Bronchial epithelial cell (primary cell): ENCODE data around the gene LRRC58. TPM values are rescaled to one million over a fixed set of nuclear protein-coding genes. Genes with fewer than 3 reads are reported as not detected.

Experiments
- DNase-seq: peaks from one replicate; pipeline ENCODE4 v3.0.0-alpha.2; 2010; ENCODE audit warnings: low read depth
- FAIRE-seq: peaks from 2 replicates; lab custom pipeline; 2011; peaks lifted over from hg19 to GRCh38; lab: Jason Lieb, UNC
- H3K27me3 ChIP-seq: 2 replicates; pipeline ENCODE4 v1.5.1; 2011; ENCODE audit warnings: low read length; ENCODE audit not compliant: control insufficient read depth, insufficient read depth
- H3K36me3 ChIP-seq: 2 replicates; pipeline ENCODE4 v1.5.1; 2011; ENCODE audit warnings: low read length; ENCODE audit not compliant: control insufficient read depth, insufficient read depth
- H3K4me3 ChIP-seq: 2 replicates; pipeline ENCODE4 v1.5.1; 2011; ENCODE audit warnings: mild to moderate bottlenecking, low read depth, low read length, control low read depth
- total RNA-seq: library from RNA; depleted of rRNA; stranded (reverse); fragments of >200 nt; gene quantifications from 2 replicates; pipeline ENCODE4 v1.2.1, GENCODE V29; 2014
- TF ChIP-seq, protein P1 (sequence below): IDR thresholded peaks from 2 replicates; pipeline ENCODE4 v1.5.1; 2011; ENCODE audit warnings: mild to moderate bottlenecking, moderate library complexity, low read length, control low read depth, inconsistent platforms; ENCODE audit not compliant: insufficient read depth, severe bottlenecking

LRRC58 gene
- total RNA-seq, 1 donor from 2014 or later: 21.3 TPM

DNA sequence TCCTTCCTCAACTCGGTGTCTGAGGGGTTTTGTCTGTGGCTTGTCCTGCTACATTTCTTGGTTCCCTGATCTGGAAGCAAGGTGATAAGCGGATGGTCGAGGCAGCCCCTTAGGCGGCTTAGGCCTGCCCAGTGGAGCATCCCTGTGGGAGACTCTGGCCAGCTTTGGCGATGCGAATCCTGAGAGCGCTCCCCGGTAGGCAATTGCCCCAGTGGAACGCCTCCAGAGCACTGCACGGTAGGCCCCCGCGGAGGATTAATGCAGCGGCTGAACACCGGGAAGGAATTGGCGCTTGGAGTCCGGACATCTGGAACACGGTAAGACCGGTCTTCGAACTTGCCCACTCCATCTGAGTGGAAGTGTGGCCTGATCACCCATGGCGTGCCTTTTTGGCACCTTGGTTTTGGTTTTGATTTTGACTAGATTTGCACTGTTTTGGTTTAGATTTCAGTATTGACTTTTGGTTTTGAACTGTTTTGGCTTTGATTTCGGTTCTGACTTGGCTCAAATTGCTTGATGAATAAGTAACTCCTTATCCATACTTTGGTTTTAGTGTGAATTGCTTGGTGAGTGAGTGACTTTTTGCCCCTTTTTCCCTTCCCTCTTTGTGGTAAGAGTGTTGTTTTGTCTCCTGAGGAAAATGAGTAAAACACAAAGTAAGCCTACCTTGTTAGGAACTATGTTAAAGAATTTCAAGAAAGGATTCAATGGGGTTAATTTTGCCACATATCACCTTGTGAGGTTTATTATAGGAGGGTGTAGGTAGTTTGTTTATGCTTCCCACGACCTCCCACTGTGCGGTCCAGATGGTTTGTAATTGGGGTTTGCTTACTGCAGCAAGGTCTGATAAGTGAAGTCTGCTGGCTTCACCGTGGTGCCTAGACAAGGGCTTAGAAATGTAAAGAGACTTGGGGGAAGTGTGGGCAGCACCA, 37.0 kb downstream of the LRRC58 start:
- H3K27me3 ChIP-seq: no peaks in the 10 kb centered on the region
- no peaks in the 10 kb centered on the region for H3K36me3 ChIP-seq
- FAIRE-seq (no peak), DNase-seq (no peak)
- TF ChIP-seq, protein P1, sequence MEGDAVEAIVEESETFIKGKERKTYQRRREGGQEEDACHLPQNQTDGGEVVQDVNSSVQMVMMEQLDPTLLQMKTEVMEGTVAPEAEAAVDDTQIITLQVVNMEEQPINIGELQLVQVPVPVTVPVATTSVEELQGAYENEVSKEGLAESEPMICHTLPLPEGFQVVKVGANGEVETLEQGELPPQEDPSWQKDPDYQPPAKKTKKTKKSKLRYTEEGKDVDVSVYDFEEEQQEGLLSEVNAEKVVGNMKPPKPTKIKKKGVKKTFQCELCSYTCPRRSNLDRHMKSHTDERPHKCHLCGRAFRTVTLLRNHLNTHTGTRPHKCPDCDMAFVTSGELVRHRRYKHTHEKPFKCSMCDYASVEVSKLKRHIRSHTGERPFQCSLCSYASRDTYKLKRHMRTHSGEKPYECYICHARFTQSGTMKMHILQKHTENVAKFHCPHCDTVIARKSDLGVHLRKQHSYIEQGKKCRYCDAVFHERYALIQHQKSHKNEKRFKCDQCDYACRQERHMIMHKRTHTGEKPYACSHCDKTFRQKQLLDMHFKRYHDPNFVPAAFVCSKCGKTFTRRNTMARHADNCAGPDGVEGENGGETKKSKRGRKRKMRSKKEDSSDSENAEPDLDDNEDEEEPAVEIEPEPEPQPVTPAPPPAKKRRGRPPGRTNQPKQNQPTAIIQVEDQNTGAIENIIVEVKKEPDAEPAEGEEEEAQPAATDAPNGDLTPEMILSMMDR: no peak
- no peak overlapping the region for H3K4me3 ChIP-seq

DNA sequence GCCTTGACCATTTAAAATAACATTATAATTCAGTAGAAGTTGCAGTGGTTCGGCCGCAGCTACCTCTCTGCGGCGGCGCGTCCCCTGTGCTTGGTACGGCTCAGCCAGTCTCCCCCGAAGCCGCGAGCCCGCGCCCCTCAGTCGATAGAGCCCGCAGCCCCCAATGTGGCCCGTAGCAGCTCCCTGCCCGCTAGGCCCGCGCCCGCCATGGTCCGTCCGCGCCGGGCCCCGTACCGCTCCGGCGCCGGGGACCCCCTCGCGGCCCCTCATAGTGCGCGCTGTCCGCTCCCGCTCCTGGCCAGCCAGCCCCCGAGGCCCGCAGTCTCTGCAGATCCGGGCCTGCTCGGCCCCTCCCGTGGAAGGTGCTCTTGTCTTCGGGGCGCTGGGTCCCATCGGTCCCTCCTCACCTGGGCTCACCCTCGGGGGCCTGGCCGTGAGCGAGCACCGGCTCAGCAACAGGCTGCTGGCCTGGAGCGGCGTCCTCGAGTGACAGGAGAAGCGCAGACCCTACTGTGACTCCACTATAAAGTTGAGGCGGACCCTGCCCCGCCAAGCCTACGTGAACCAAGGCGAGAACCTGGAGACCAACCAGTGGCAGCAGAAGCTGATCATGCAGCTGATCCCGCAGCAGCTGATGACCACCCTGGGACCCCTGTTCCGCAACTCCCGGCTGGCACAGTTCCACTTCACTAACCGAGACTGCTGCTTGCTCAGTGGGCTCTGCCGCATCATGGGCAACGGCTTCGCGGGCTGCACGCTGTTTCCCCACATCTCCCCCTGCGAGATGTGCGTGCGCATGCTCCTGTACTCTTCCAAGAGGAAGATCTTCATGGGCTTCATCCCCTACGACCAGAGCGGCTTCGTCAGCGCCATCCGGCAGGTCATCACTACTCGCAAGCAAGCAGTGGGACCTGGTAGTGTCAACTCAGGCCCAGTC, 42.4 kb downstream of the LRRC58 start:
- H3K36me3 ChIP-seq: no peaks in the 10 kb centered on the region
- FAIRE-seq: no peak
- no peak overlapping the region for H3K4me3 ChIP-seq
- DNase-seq: no peak
- TF ChIP-seq, protein P1: no peak
- no peaks in the 10 kb centered on the region for H3K27me3 ChIP-seq

DNA sequence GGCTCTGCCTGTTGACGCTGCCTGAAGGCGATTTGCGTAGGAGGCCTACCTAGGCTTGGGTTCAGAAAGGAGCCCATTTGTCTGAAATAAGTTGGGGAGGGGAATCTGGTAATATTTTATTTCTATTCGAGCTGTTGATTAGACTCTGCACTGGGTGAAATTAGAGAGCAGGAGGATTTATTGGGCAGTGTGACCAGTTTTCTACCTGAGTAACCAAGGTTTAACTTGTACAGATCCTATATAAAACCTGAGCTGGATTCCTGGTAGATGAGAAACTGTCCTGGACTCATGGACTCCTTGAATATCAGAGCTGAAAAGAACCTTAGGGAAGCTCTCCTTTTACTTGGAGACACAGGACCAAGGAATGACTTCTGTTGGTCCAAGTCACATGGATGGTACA, 44.5 kb downstream of the LRRC58 start:
- Histone ChIP-seq H3K36me3 (no peaks in the 10 kb centered on the region), H3K4me3 (no peak overlapping the region), H3K27me3 (no peaks in the 10 kb centered on the region)
- FAIRE-seq: no peak
- DNase-seq: no peak
- TF ChIP-seq, protein P1: no peak

DNA sequence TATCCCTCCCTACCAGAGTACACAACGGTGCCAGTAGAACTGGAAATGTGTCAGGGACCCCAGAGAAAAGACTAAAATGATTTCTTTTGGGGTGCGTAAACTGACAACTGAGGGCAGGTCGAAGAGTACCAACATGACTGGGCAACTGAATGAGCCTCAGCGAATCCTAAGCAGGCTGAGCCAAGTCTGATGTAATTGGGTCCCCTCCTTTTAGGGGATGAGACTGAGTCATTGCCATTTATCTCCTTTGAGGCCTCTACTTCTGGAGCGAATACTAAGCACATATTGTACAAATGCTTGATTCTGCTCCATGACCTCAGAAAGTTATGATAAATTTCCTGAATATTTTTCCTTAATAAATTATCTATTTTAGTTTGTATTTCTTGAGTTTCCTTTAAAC, 46.8 kb downstream of the LRRC58 start:
- TF ChIP-seq, protein P1: no peak
- H3K4me3 ChIP-seq: no peak overlapping the region
- no peaks in the 10 kb centered on the region for H3K36me3 ChIP-seq
- DNase-seq: no peak
- no peaks in the 10 kb centered on the region for H3K27me3 ChIP-seq
- FAIRE-seq: no peak

DNA sequence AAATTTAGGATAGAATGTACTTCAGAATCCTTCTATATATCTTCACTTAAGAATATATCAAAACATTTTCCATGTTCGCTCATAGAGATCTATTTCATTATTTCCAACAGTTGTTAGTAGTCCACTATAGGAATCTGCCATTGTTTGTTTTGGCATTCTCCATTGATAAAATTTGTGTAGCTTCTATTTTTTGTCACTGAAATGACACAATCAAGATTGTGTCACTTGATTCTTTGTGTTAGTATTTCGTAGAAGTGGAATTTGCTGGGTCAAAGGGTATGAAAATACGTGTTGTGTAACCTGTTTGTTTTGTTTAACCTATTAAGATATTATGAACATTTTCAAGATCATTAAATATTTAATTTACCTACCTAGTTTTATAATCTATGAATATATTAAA, 48.2 kb downstream of the LRRC58 start:
- H3K36me3 ChIP-seq: no peaks in the 10 kb centered on the region
- H3K4me3 ChIP-seq: no peak overlapping the region
- no peaks in the 10 kb centered on the region for H3K27me3 ChIP-seq
- TF ChIP-seq, protein P1: no peak
- DNase-seq (no peak), FAIRE-seq (no peak)
